NCI-H446 (cell line): Measurements from ENCODE around the gene SLC10A3.

ENCODE experiments used
- DNase-seq, 2 experiments: peaks; one replicate each; lab custom pipeline; 2025; lab: John Stamatoyannopoulos, UW

The SLC10A3 gene

GRCh38 chrX:154440623-154441357 lies 49.6 kb downstream of the SLC10A3 start:
- DNase-seq = no peak

- no peak for DNase-seq
Observed at GRCh38 chrX:154439841-154440240, 50.6 kb downstream of the SLC10A3 start.

GRCh38 chrX:154437971-154438893 lies 52.2 kb downstream of the SLC10A3 start:
- no peak for DNase-seq
